ENCODE measurements around the gene TSHZ1.

DNA sequence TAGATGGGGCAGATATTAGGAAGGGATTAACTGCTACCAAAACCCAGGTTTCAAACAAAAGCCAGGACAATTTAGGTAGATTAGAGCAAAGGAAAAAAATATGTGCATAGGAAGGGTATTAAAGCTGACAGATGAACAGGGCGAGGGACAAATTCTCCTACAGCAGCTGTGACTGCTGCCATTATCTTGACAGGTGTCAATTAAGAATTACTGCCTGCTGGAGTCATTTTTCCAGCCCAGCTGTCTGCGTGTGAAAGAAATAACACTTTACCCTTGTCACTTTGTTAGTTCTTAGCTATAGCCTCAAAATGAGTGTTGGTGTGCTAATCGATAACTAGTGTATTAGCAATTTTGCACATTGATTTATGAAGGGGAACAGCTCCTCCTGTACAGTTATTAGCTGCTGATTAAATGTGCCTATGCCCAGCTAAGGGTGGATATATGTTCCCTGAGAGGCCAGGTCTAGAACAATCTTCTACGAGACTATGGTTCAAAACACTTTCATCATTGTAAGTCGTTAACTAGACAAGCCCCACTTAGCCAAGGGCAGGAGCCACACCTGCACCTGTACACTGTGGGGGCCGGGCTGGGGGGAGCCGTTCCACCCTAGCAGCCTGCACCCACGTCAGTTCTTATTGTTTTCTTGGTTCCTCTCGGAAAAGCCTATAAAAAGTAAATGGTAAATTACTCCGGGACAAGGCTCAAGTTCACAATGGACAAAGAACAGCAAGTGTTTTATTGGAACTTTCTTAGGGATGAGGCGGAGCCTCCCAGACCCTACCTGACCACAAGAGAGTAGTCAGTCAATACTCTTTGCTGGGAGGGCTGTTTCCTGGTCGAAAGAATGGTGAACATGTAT lies 7.7 kb downstream of the TSHZ1 start:
- TF ChIP-seq, protein P1, sequence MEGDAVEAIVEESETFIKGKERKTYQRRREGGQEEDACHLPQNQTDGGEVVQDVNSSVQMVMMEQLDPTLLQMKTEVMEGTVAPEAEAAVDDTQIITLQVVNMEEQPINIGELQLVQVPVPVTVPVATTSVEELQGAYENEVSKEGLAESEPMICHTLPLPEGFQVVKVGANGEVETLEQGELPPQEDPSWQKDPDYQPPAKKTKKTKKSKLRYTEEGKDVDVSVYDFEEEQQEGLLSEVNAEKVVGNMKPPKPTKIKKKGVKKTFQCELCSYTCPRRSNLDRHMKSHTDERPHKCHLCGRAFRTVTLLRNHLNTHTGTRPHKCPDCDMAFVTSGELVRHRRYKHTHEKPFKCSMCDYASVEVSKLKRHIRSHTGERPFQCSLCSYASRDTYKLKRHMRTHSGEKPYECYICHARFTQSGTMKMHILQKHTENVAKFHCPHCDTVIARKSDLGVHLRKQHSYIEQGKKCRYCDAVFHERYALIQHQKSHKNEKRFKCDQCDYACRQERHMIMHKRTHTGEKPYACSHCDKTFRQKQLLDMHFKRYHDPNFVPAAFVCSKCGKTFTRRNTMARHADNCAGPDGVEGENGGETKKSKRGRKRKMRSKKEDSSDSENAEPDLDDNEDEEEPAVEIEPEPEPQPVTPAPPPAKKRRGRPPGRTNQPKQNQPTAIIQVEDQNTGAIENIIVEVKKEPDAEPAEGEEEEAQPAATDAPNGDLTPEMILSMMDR (IDR thresholded peaks at IDR 0.05) = no peak
- no peak for TF ChIP-seq POLR2A (IDR thresholded peaks at IDR 0.05)
